ENCODE results near the gene HINT2. TPM values are rescaled to one million over a fixed set of nuclear protein-coding genes. Genes with fewer than 3 reads are reported as not detected.

Gene HINT2
- total RNA-seq, 1 experiment from 2014 or later: 69.7 TPM

- no peaks in the 10 kb centered on the region for H4K20me1 ChIP-seq (ENCODE audit: low read length)
- no peak overlapping the region for H3K9ac ChIP-seq (ENCODE audit: low read length)
- no peaks in the 10 kb centered on the region for H3K9me3 ChIP-seq (ENCODE audit: low read length)
- H3K27ac ChIP-seq (ENCODE audit: low read length): no peak overlapping the region
- no peak overlapping the region for H3K4me2 ChIP-seq (ENCODE audit: low read length)
- no peaks in the 10 kb centered on the region for H3K9me2 ChIP-seq (replicated peaks; ENCODE audit: low read length)
- H3F3A ChIP-seq (ENCODE audit: low read length, unreplicated experiment): no peaks in the 10 kb centered on the region
- no peak for TF ChIP-seq EZH2 (IDR thresholded peaks at IDR 0.05; ENCODE audit: low read length, unreplicated experiment)
- TF ChIP-seq CTCF (conservative IDR thresholded peaks at IDR 0.05; ENCODE audit: low read depth, low read length): no peak
- TF ChIP-seq EZH2phosphoT487 (IDR thresholded peaks at IDR 0.05; ENCODE audit: borderline replicate concordance, low read length): no peak
- H3K36me3 ChIP-seq (ENCODE audit: low read depth, low read length): no peaks in the 10 kb centered on the region
- ATAC-seq (no peak), DNase-seq (no peak)
- H3K4me1 ChIP-seq (ENCODE audit: insufficient read depth, low read length): 0 out of 2 replicates have a peak, but pooled peaks cover under 1% of the 10 kb centered on the region
- H3K4me3 ChIP-seq (ENCODE audit: low read length): no peak overlapping the region
- CTCF ChIA-PET: interaction anchor here (0.5 kb wide), 1 partner anchor 1697 kb away, joined by 6 read pairs; no protein-coding TSS in a partner anchor
- intact Hi-C loops (cut with micrococcal nuclease): no loop called here
- H3K27me3 ChIP-seq (ENCODE audit: low read length): no peaks in the 10 kb centered on the region
- POLR2A ChIA-PET (ENCODE audit: unreplicated experiment): no interaction called here
- no peaks in the 10 kb centered on the region for H3K79me2 ChIP-seq (ENCODE audit: low read length)
- no peak overlapping the region for H2AFZ ChIP-seq (ENCODE audit: low read length)
- BruUV-seq (replicated peaks): no TSS peak
These were observed 38.3 kb upstream of the HINT2 start for GRCh38 chr9:35852876-35853865.

GRCh38 chr9:35852267-35852815 lies 37.5 kb upstream of the HINT2 start:
- intact Hi-C loops (cut with micrococcal nuclease): no loop called here
- BruUV-seq (replicated peaks): no TSS peak
- H3K27ac ChIP-seq (ENCODE audit: low read length): no peak overlapping the region
- POLR2A ChIA-PET (ENCODE audit: unreplicated experiment): no interaction called here
- no peak overlapping the region for H3K9ac ChIP-seq (ENCODE audit: low read length)
- no peaks in the 10 kb centered on the region for H4K20me1 ChIP-seq (ENCODE audit: low read length)
- no peak overlapping the region for H2AFZ ChIP-seq (ENCODE audit: low read length)
- CTCF ChIA-PET: interaction anchor here (0.5 kb wide), 1 partner anchor 1697 kb away, joined by 6 read pairs; no protein-coding TSS in a partner anchor
- H3F3A ChIP-seq (ENCODE audit: low read length, unreplicated experiment): no peaks in the 10 kb centered on the region
- no peaks in the 10 kb centered on the region for H3K9me2 ChIP-seq (replicated peaks; ENCODE audit: low read length)
- TF ChIP-seq EZH2phosphoT487 (IDR thresholded peaks at IDR 0.05; ENCODE audit: borderline replicate concordance, low read length) (no peak), EZH2 (IDR thresholded peaks at IDR 0.05; ENCODE audit: low read length, unreplicated experiment) (no peak), CTCF (conservative IDR thresholded peaks at IDR 0.05; ENCODE audit: low read depth, low read length) (no peak)
- H3K36me3 ChIP-seq (ENCODE audit: low read depth, low read length): no peaks in the 10 kb centered on the region
- H3K79me2 ChIP-seq (ENCODE audit: low read length): no peaks in the 10 kb centered on the region
- no peaks in the 10 kb centered on the region for H3K27me3 ChIP-seq (ENCODE audit: low read length)
- ATAC-seq: no peak
- no peak overlapping the region for H3K4me2 ChIP-seq (ENCODE audit: low read length)
- DNase-seq: no peak
- no peak overlapping the region for H3K4me3 ChIP-seq (ENCODE audit: low read length)
- peaks cover 5% of the 10 kb centered on the region; the same call in 1 of the 2 replicates for H3K4me1 ChIP-seq (ENCODE audit: insufficient read depth, low read length)
- H3K9me3 ChIP-seq (ENCODE audit: low read length): no peaks in the 10 kb centered on the region
